Body of pancreas (tissue), 4 donors: ENCODE measurements around the gene RPH3AL. TPM values are rescaled to one million over a fixed set of nuclear protein-coding genes. Genes with fewer than 3 reads are reported as not detected.

Experiments
- ATAC-seq: fragments of 150-250 bp; one replicate; pipeline ENCODE4 v1.9.1; 2016
- DNase-seq, 4 donors: peaks; one replicate each; pipeline ENCODE4 v3.0.0-alpha.2; 2019
- H3K27ac ChIP-seq, 4 donors: fragments of 200-600 bp; sonication (generic); 1 replicate in 3 of 4; 2 replicates in 1 of 4; pipeline versions ENCODE4 v1.5.1 to v1.6.1; 2016 to 2019; ENCODE audit warnings: mild to moderate bottlenecking in 1 of 4, mixed read lengths in 1 of 4, moderate library complexity in 1 of 4
- H3K27me3 ChIP-seq, 2 donors: fragments of 200-600 bp; sonication (generic); one replicate each; pipeline ENCODE4 v1.6.0; 2016; ENCODE audit warnings: mild to moderate bottlenecking in 1 of 2
- H3K36me3 ChIP-seq, 2 donors: fragments of 200-600 bp; sonication (generic); replicated peaks in 1 of 2; 2 replicates each; pipeline ENCODE4 v1.5.1; 2016; ENCODE audit warnings: low read depth in 2 of 2; ENCODE audit not compliant: insufficient read depth in 1 of 2
- H3K4me1 ChIP-seq: fragments of 200-600 bp; sonication (generic); one replicate; pipeline ENCODE4 v1.6.0; 2016
- H3K4me3 ChIP-seq, 2 donors: fragments of 200-600 bp; sonication (generic); 1 replicate in 1 of 2; 2 replicates in 1 of 2; pipeline ENCODE4 v1.5.1; 2016 to 2019
- H3K9me3 ChIP-seq, 3 donors: fragments of 200-600 bp; sonication (generic); 1 replicate in 2 of 3; 2 replicates in 1 of 3; pipeline ENCODE4 v1.5.1; 2016
- CTCF ChIP-seq, 7 experiments: fragments of 450-650 bp in 4 of 7; fragments of 200-600 bp in 3 of 7; sonication (generic) in 3 of 7; IDR thresholded peaks; one replicate each; pipeline ENCODE4 v1.5.1; 2016 to 2019; ENCODE audit warnings: antibody characterized with exemption in 7 of 7
- POLR2A ChIP-seq, 3 donors: fragments of 450-650 bp; IDR thresholded peaks; one replicate each; pipeline ENCODE4 v1.6.1; 2016; ENCODE audit warnings: antibody characterized with exemption in 3 of 3, mild to moderate bottlenecking in 2 of 3
- WGBS, 2 donors: methylation state at CpG; one replicate each; pipeline ENCODE4 v1.1.5; 2017; 5-methylcytosine and 5-hydroxymethylcytosine counted together
- intact Hi-C: fragments of 100-400 bp; cut with DNase I; formaldehyde crosslinking; loops from one replicate; pipeline ENCODE4 v1.15.1; 2023
- total RNA-seq, 2 donors: library from RNA; depleted of rRNA; stranded (reverse); fragments of >200 nt; gene quantifications; one replicate each; pipeline ENCODE4 v1.1.0, GENCODE V29; 2016

The RPH3AL gene
- total RNA-seq, 2 donors from 2014 or later, result 77.1 to 89.5 TPM

- no peaks in the 10 kb centered on the region for H3K27me3 ChIP-seq
- H3K27ac ChIP-seq, result no peak overlapping the region
- intact Hi-C loops, result no loop called here
- WGBS, 2 donors, result 76 to 96% methylated on average over 21 to 23 of the region's 29 CpGs
- no peaks in the 10 kb centered on the region for H3K9me3 ChIP-seq
- DNase-seq (peak in 2 of 4 donors; percentile 6 to 9), ATAC-seq (no peak)
- TF ChIP-seq CTCF (IDR thresholded peaks at IDR 0.05) (no peak), POLR2A (IDR thresholded peaks at IDR 0.05) (no peak)
- H3K36me3 ChIP-seq, result peaks cover 0 to 5% of the 10 kb centered on the region in 2 donors
- H3K4me3 ChIP-seq, result no peak overlapping the region
- H3K4me1 ChIP-seq, result peaks cover 10% of the 10 kb centered on the region
Observed at GRCh38 chr17:253091-253846, 99.3 kb downstream of the RPH3AL start.

- no peaks in the 10 kb centered on the region for H3K9me3 ChIP-seq
- ATAC-seq (no peak), DNase-seq (peak in 1 of 4 donors; percentile 5)
- H3K27me3 ChIP-seq, result no peaks in the 10 kb centered on the region
- peaks cover 15% of the 10 kb centered on the region for H3K4me1 ChIP-seq
- no peak overlapping the region for H3K4me3 ChIP-seq
- TF ChIP-seq CTCF (IDR thresholded peaks at IDR 0.05), result no peak
- TF ChIP-seq POLR2A (IDR thresholded peaks at IDR 0.05), result no peak
- intact Hi-C loops, result no loop called here
- H3K36me3 ChIP-seq, result no peaks in the 10 kb centered on the region
- H3K27ac ChIP-seq, result no peak overlapping the region
- 90 to 93% methylated on average over 13 of the region's 13 CpGs for WGBS, 2 donors
Observed at GRCh38 chr17:252456-252855, 100.2 kb downstream of the RPH3AL start.

GRCh38 chr17:251531-251930, 101.1 kb downstream of the RPH3AL start:
- DNase-seq (peak in 1 of 4 donors; percentile 5), ATAC-seq (no peak)
- intact Hi-C loops, result no loop called here
- no peaks in the 10 kb centered on the region for H3K9me3 ChIP-seq
- H3K4me1 ChIP-seq, result peaks cover 15% of the 10 kb centered on the region
- H3K27me3 ChIP-seq, result no peaks in the 10 kb centered on the region
- H3K36me3 ChIP-seq, result peaks cover 0 to 2% of the 10 kb centered on the region in 2 donors
- H3K27ac ChIP-seq, result no peak overlapping the region
- H3K4me3 ChIP-seq, result no peak overlapping the region
- TF ChIP-seq POLR2A (IDR thresholded peaks at IDR 0.05), result no peak
- TF ChIP-seq CTCF (IDR thresholded peaks at IDR 0.05), result no peak
- 93 to 96% methylated on average over 12 of the region's 12 CpGs for WGBS, 2 donors

GRCh38 chr17:250487-251300, 101.9 kb downstream of the RPH3AL start:
- DNase-seq (peak in 2 of 4 donors; percentile 4 to 9), ATAC-seq (no peak)
- TF ChIP-seq POLR2A (IDR thresholded peaks at IDR 0.05) (no peak), CTCF (IDR thresholded peaks at IDR 0.05) (no peak)
- H3K27me3 ChIP-seq, result no peaks in the 10 kb centered on the region
- no peaks in the 10 kb centered on the region for H3K9me3 ChIP-seq
- 93 to 97% methylated on average over 23 to 27 of the region's 27 CpGs for WGBS, 2 donors
- intact Hi-C loops, result no loop called here
- peaks cover 0 to 3% of the 10 kb centered on the region in 2 donors for H3K36me3 ChIP-seq
- no peak overlapping the region for H3K27ac ChIP-seq
- H3K4me3 ChIP-seq, result no peak overlapping the region
- peaks cover 15% of the 10 kb centered on the region for H3K4me1 ChIP-seq
